Activated naive CD8-positive, alpha-beta T cell treated with anti-CD3 and anti-CD28 coated beads, Interleukin-2, amount 50 U/mL, for 16 hours (primary cell): ENCODE measurements around the gene RCE1.

ENCODE experiments used
- DNase-seq: peaks from one replicate; pipeline ENCODE4 v3.0.0-alpha.2; 2020; ENCODE audit warnings: low read depth, low spot score

The RCE1 gene

GRCh38 chr11:66868082-66868725 lies 25.0 kb downstream of the RCE1 start:
- no peak for DNase-seq

- peak; percentile 62 for DNase-seq
Observed at GRCh38 chr11:66868726-66869566, 25.7 kb downstream of the RCE1 start.

- no peak for DNase-seq
Observed at GRCh38 chr11:66869567-66869870, 26.3 kb downstream of the RCE1 start.

- no peak for DNase-seq
Observed at GRCh38 chr11:66870131-66870530, 26.9 kb downstream of the RCE1 start.

GRCh38 chr11:66870616-66871520 lies 27.6 kb downstream of the RCE1 start:
- DNase-seq, result no peak

GRCh38 chr11:66871521-66871901 lies 28.3 kb downstream of the RCE1 start:
- DNase-seq, result no peak

- DNase-seq, result no peak
Observed at GRCh38 chr11:66874232-66874631, 31.0 kb downstream of the RCE1 start.

- DNase-seq, result no peak
Observed at GRCh38 chr11:66875378-66875777, 32.1 kb downstream of the RCE1 start.

GRCh38 chr11:66877588-66878385 lies 34.5 kb downstream of the RCE1 start:
- DNase-seq, result no peak

GRCh38 chr11:66878474-66878873 lies 35.2 kb downstream of the RCE1 start:
- no peak for DNase-seq

- DNase-seq, result no peak
Observed at GRCh38 chr11:66879000-66879399, 35.8 kb downstream of the RCE1 start.

- no peak for DNase-seq
Observed at GRCh38 chr11:66879583-66879982, 36.3 kb downstream of the RCE1 start.

GRCh38 chr11:66879999-66880398 lies 36.8 kb downstream of the RCE1 start:
- no peak for DNase-seq

GRCh38 chr11:66880496-66881450 lies 37.5 kb downstream of the RCE1 start:
- no peak for DNase-seq

GRCh38 chr11:66881451-66881835 lies 38.2 kb downstream of the RCE1 start:
- no peak for DNase-seq

- no peak for DNase-seq
Observed at GRCh38 chr11:66881927-66882452, 38.7 kb downstream of the RCE1 start.

GRCh38 chr11:66882561-66883015 lies 39.3 kb downstream of the RCE1 start:
- no peak for DNase-seq

GRCh38 chr11:66883016-66883965 lies 40.0 kb downstream of the RCE1 start:
- DNase-seq, result peak; percentile 38

GRCh38 chr11:66884443-66884842 lies 41.2 kb downstream of the RCE1 start:
- DNase-seq, result no peak
